Adipocyte (in vitro differentiated cells): ENCODE measurements around the gene SLCO4A1.

Experiments
- DNase-seq: peaks from one replicate; pipeline ENCODE4 v3.0.0-alpha.2; 2015; ENCODE audit warnings: low read depth
- H3K27me3 ChIP-seq: replicated peaks from 2 replicates; pipeline ENCODE4 v1.7.0; 2013; ENCODE audit warnings: mild to moderate bottlenecking, low read length, moderate library complexity; ENCODE audit not compliant: control insufficient read depth, insufficient read depth
- H3K36me3 ChIP-seq: 2 replicates; pipeline ENCODE4 v1.7.0; 2013; ENCODE audit warnings: low read length, mild to moderate bottlenecking, moderate library complexity; ENCODE audit not compliant: control insufficient read depth, insufficient read depth, severe bottlenecking
- H3K4me1 ChIP-seq: 2 replicates; pipeline ENCODE4 v1.7.0; 2013; ENCODE audit warnings: mild to moderate bottlenecking, low read length, moderate library complexity; ENCODE audit not compliant: control insufficient read depth, insufficient read depth
- H3K4me3 ChIP-seq: 2 replicates; pipeline ENCODE4 v1.7.0; 2013; ENCODE audit warnings: mild to moderate bottlenecking, low read length, moderate library complexity
- H3K9ac ChIP-seq: 2 replicates; pipeline ENCODE4 v1.7.0; 2013; ENCODE audit warnings: mild to moderate bottlenecking, low read length, moderate library complexity
- H3K9me3 ChIP-seq: 2 replicates; pipeline ENCODE4 v1.7.0; 2013; ENCODE audit warnings: mild to moderate bottlenecking, low read length, moderate library complexity; ENCODE audit not compliant: control insufficient read depth

SLCO4A1 gene

GRCh38 chr20:62601172-62601571, 41.1 kb upstream of the SLCO4A1 start:
- H3K4me3 ChIP-seq, result no peak overlapping the region
- no peak overlapping the region for H3K9ac ChIP-seq
- no peaks in the 10 kb centered on the region for H3K9me3 ChIP-seq
- H3K4me1 ChIP-seq, result peaks cover 3% of the 10 kb centered on the region
- H3K27me3 ChIP-seq, result peaks cover 23% of the 10 kb centered on the region
- DNase-seq, result no peak
- no peaks in the 10 kb centered on the region for H3K36me3 ChIP-seq

- Histone ChIP-seq H3K27me3 (peaks cover 19% of the 10 kb centered on the region), H3K9me3 (no peaks in the 10 kb centered on the region), H3K36me3 (no peaks in the 10 kb centered on the region), H3K9ac (no peak overlapping the region), H3K4me3 (no peak overlapping the region), H3K4me1 (peaks cover 9% of the 10 kb centered on the region)
- no peak for DNase-seq
These were observed 40.6 kb upstream of the SLCO4A1 start for GRCh38 chr20:62601714-62602113.

GRCh38 chr20:62602550-62602949, 39.8 kb upstream of the SLCO4A1 start:
- Histone ChIP-seq H3K4me3 (no peak overlapping the region), H3K9me3 (no peaks in the 10 kb centered on the region), H3K27me3 (peaks cover 21% of the 10 kb centered on the region), H3K4me1 (peaks cover 11% of the 10 kb centered on the region), H3K36me3 (no peaks in the 10 kb centered on the region), H3K9ac (no peak overlapping the region)
- no peak for DNase-seq

- H3K4me1 ChIP-seq, result peaks cover 11% of the 10 kb centered on the region
- H3K36me3 ChIP-seq, result no peaks in the 10 kb centered on the region
- peaks cover 21% of the 10 kb centered on the region for H3K27me3 ChIP-seq
- H3K9me3 ChIP-seq, result no peaks in the 10 kb centered on the region
- H3K4me3 ChIP-seq, result no peak overlapping the region
- DNase-seq, result peak; percentile 51
- H3K9ac ChIP-seq, result no peak overlapping the region
These were observed 39.0 kb upstream of the SLCO4A1 start for GRCh38 chr20:62603021-62603906.

DNA sequence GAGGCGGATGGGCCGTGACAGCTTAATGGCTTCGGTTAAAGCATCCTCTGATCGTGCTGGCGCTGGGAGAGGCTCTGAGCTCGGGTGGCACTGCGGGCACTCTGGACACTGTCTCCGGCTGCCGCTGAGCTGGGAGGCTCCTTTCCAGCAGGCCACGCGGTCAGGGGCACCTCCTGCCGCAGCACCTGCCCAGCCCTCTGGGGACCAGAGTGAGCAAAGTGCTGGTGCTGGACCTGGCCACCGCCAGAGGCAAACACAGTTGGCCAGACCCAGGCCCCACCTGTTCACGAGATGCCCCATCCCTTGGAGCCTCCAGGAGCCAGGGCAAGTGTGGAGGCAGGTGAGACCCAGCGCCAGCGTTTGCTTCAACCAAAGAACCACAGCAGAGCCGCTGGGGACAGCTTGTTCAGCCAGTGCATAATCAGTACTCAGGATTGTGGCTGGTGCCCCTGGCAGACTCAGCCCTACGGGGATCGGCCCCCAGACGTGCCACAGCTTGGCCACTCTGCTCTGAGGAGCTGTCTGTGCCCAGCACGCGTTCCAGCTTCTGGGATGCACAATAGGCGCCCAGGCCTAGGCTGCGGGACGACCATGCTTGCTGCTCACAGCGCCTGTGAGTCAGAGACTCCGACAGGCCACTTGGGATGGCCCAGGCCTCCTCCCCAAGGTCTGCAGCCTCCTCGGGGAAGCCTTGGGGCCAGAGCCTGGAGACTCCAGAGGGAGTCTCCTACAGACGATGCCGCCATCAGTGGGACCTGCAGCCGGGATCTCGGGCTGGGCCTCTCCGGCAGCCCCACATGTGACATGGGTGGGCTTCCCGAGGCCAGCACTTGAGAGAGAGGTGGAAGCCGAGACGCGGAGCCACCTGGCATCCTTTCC, 38.2 kb upstream of the SLCO4A1 start:
- DNase-seq, result no peak
- H3K4me3 ChIP-seq, result no peak overlapping the region
- H3K27me3 ChIP-seq, result peaks cover 22% of the 10 kb centered on the region
- no peak overlapping the region for H3K9ac ChIP-seq
- H3K4me1 ChIP-seq, result peaks cover 11% of the 10 kb centered on the region
- no peaks in the 10 kb centered on the region for H3K36me3 ChIP-seq
- H3K9me3 ChIP-seq, result no peaks in the 10 kb centered on the region

GRCh38 chr20:62604796-62605195, 37.5 kb upstream of the SLCO4A1 start:
- DNase-seq, result no peak

GRCh38 chr20:62605236-62605943, 36.9 kb upstream of the SLCO4A1 start:
- peaks cover 27% of the 10 kb centered on the region for H3K27me3 ChIP-seq
- no peak overlapping the region for H3K4me3 ChIP-seq
- no peak for DNase-seq
- H3K4me1 ChIP-seq, result peaks cover 11% of the 10 kb centered on the region
- H3K36me3 ChIP-seq, result no peaks in the 10 kb centered on the region
- H3K9ac ChIP-seq, result no peak overlapping the region
- no peaks in the 10 kb centered on the region for H3K9me3 ChIP-seq

More at GRCh38 chr20:62604796-62605195, 37.5 kb upstream of the SLCO4A1 start:
- H3K9me3 ChIP-seq, result no peaks in the 10 kb centered on the region
- no peaks in the 10 kb centered on the region for H3K36me3 ChIP-seq
- no peak overlapping the region for H3K9ac ChIP-seq
- peaks cover 11% of the 10 kb centered on the region for H3K4me1 ChIP-seq
- H3K4me3 ChIP-seq, result no peak overlapping the region
- H3K27me3 ChIP-seq, result peaks cover 27% of the 10 kb centered on the region

DNA sequence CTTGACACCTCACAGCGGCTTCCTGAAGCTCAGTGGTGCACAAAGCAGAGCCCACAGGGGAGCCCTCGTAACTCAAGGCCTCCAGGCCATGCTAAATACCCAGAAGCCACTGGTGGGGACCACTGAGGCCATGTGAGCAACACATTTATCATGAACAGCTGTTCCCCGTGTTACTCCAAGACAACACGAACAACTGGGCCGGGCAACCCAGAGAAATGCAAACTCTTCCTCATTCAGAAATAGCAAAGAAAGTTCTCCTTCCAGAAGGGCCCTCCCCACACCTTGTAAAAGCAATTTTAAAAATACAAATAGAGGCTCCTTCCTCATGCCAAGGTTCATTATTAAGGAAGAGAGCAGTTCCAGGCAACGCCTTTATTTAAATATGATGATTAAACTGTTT, 36.3 kb upstream of the SLCO4A1 start:
- peaks cover 3% of the 10 kb centered on the region for H3K9me3 ChIP-seq
- no peak overlapping the region for H3K9ac ChIP-seq
- no peak for DNase-seq
- H3K36me3 ChIP-seq, result no peaks in the 10 kb centered on the region
- H3K4me3 ChIP-seq, result no peak overlapping the region
- peaks cover 27% of the 10 kb centered on the region for H3K27me3 ChIP-seq
- peaks cover 11% of the 10 kb centered on the region for H3K4me1 ChIP-seq

DNA sequence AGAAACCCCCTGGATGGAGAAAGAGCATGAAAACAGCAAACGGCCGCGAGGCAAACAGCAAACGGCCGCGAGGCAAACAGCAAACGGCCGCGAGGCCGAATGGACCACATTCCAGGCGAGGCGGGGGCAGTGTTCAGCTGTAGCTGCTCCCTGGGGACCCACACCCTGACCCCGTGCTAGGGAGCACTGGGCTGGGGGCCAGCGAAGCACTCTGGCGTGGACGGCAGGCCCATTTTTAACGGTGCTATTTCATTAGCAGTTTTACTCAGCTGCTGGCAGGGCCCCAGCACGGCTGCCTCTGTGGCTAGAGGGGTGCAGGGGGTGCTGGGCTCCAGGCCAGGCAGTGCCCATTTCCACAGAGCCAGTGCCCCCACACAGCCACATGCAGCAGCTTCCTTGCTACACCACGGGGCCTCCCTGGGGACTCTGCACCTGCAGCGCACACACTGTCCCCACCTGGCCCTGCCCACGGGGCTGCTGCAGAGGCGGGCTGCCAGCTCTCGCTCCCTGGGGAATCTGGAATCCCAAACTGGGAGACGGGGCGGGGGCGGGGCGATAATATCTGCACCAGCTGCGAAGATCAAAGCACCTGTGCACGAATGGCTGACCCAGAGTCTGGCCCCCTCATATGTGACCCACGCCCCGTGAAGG, 35.6 kb upstream of the SLCO4A1 start:
- H3K9ac ChIP-seq, result no peak overlapping the region
- peaks cover 11% of the 10 kb centered on the region for H3K4me1 ChIP-seq
- DNase-seq, result no peak
- peaks cover 27% of the 10 kb centered on the region for H3K27me3 ChIP-seq
- H3K4me3 ChIP-seq, result no peak overlapping the region
- peaks cover 7% of the 10 kb centered on the region for H3K9me3 ChIP-seq
- no peaks in the 10 kb centered on the region for H3K36me3 ChIP-seq

GRCh38 chr20:62607366-62608217, 34.7 kb upstream of the SLCO4A1 start:
- Histone ChIP-seq H3K4me3 (no peak overlapping the region), H3K4me1 (peaks cover 11% of the 10 kb centered on the region), H3K9ac (no peak overlapping the region), H3K36me3 (no peaks in the 10 kb centered on the region), H3K27me3 (peaks cover 26% of the 10 kb centered on the region), H3K9me3 (peaks cover 7% of the 10 kb centered on the region)
- no peak for DNase-seq
